Esophagus muscularis mucosa (tissue), 4 donors: ENCODE results near the gene FAN1. TPM values are rescaled to one million over a fixed set of nuclear protein-coding genes. Genes with fewer than 3 reads are reported as not detected.

Experiments
- DNase-seq: peaks from one replicate; pipeline ENCODE4 v3.0.0-alpha.2; 2017; ENCODE audit errors: extremely low spot score
- H3K27ac ChIP-seq, 4 donors: fragments of 200-600 bp; sonication (generic); replicated peaks in 1 of 4; 1 replicate in 3 of 4; 2 replicates in 1 of 4; pipeline ENCODE4 v1.5.1; 2016 to 2019; ENCODE audit warnings: mild to moderate bottlenecking in 1 of 4
- H3K27me3 ChIP-seq, 4 donors: fragments of 200-600 bp; sonication (generic); one replicate each; pipeline versions ENCODE4 v1.5.1 to v1.6.0; 2016 to 2019
- H3K36me3 ChIP-seq, 4 donors: fragments of 200-600 bp; sonication (generic); one replicate each; pipeline ENCODE4 v1.5.1; 2016 to 2019
- H3K4me1 ChIP-seq, 4 donors: fragments of 200-600 bp; sonication (generic); one replicate each; pipeline ENCODE4 v1.5.1; 2016 to 2019
- H3K4me3 ChIP-seq, 4 donors: fragments of 200-600 bp; sonication (generic); 1 replicate in 2 of 4; 2 replicates in 2 of 4; pipeline ENCODE4 v1.5.1; 2016 to 2019; ENCODE audit warnings: mild to moderate bottlenecking in 4 of 4, moderate library complexity in 1 of 4
- H3K9me3 ChIP-seq, 4 donors: fragments of 200-600 bp; sonication (generic); 1 replicate in 3 of 4; 2 replicates in 1 of 4; pipeline ENCODE4 v1.5.1; 2016 to 2019
- CTCF ChIP-seq, 3 experiments: fragments of 200-600 bp in 2 of 3; fragments of 450-650 bp in 1 of 3; sonication (generic) in 2 of 3; IDR thresholded peaks; one replicate each; pipeline ENCODE4 v1.5.1; 2017 to 2019; ENCODE audit warnings: antibody characterized with exemption in 3 of 3, mild to moderate bottlenecking in 2 of 3, moderate library complexity in 1 of 3
- EP300 ChIP-seq: sonication (generic); formaldehyde crosslinking; IDR thresholded peaks from one replicate; pipeline ENCODE4 v1.6.1; 2017; ENCODE audit warnings: antibody characterized with exemption
- POLR2A ChIP-seq: fragments of 450-650 bp; IDR thresholded peaks from one replicate; pipeline ENCODE4 v1.6.1; 2017; ENCODE audit warnings: antibody characterized with exemption, moderate library complexity, mild to moderate bottlenecking, low read depth
- POLR2AphosphoS5 ChIP-seq, 2 donors: sonication (generic); formaldehyde crosslinking; IDR thresholded peaks; one replicate each; pipeline ENCODE4 v1.6.1; 2017; ENCODE audit warnings: antibody characterized with exemption in 2 of 2
- whole genome bisulfite sequencing: methylation state at CpG from one replicate; pipeline ENCODE4 v1.1.5; 2018; 5-methylcytosine and 5-hydroxymethylcytosine counted together
- intact Hi-C: fragments of 100-400 bp; cut with DNase I; formaldehyde crosslinking; loops from one replicate; pipeline ENCODE4 v1.15.1; 2023
- total RNA-seq, 4 donors: library from RNA; depleted of rRNA; stranded (reverse); fragments of >200 nt; gene quantifications; one replicate each; pipeline versions ENCODE4 v1.1.0 to v1.2.1, GENCODE V29; 2016

Gene FAN1
- total RNA-seq, 4 donors from 2014 or later, result 13.6 to 18.7 (median 17.4) TPM

- Histone ChIP-seq H3K4me1 (peaks cover 23 to 34% (median 29%) of the 10 kb centered on the region in 4 donors), H3K9me3 (no peaks in the 10 kb centered on the region), H3K36me3 (peaks cover 4 to 43% (median 18%) of the 10 kb centered on the region in 4 donors), H3K4me3 (no peak overlapping the region), H3K27me3 (no peaks in the 10 kb centered on the region), H3K27ac (no peak overlapping the region)
- TF ChIP-seq POLR2AphosphoS5 (IDR thresholded peaks at IDR 0.05), result no peak
- DNase-seq, result no peak
- intact Hi-C loops, result no loop called here
Observed at GRCh38 chr15:30978328-30978727, 74.6 kb downstream of the FAN1 start.

GRCh38 chr15:30979457-30979856, 75.7 kb downstream of the FAN1 start:
- intact Hi-C loops, result no loop called here
- Histone ChIP-seq H3K27ac (no peak overlapping the region), H3K27me3 (no peaks in the 10 kb centered on the region), H3K4me3 (no peak overlapping the region), H3K9me3 (no peaks in the 10 kb centered on the region), H3K4me1 (peaks cover 34 to 46% (median 40%) of the 10 kb centered on the region in 4 donors), H3K36me3 (peaks cover 0 to 32% (median 12%) of the 10 kb centered on the region in 4 donors)
- TF ChIP-seq CTCF (IDR thresholded peaks at IDR 0.05) (no peak), POLR2A (no peak), EP300 (no peak), POLR2AphosphoS5 (IDR thresholded peaks at IDR 0.05) (no peak)
- DNase-seq, result no peak
- 89% methylated on average over 5 of the region's 5 CpGs for WGBS

GRCh38 chr15:30984118-30984517, 80.4 kb downstream of the FAN1 start:
- peak overlapping the region in 3 of 4 donors; percentile 21 to 52 (median 50) for H3K27ac ChIP-seq

GRCh38 chr15:30984542-30984941, 80.8 kb downstream of the FAN1 start:
- H3K4me3 ChIP-seq, result peak overlapping the region in 1 of 4 donors; percentile 4
- peaks cover 0 to 33% (median 10%) of the 10 kb centered on the region in 4 donors for H3K36me3 ChIP-seq
- 49% methylated on average over 6 of the region's 6 CpGs for WGBS
- no peaks in the 10 kb centered on the region for H3K9me3 ChIP-seq
- H3K4me1 ChIP-seq, result peaks cover 51 to 72% (median 61%) of the 10 kb centered on the region in 4 donors
- intact Hi-C loops, result loop anchor here (10.0 kb wide), 1 partner anchor 140 kb away; no protein-coding TSS in a partner anchor
- DNase-seq, result no peak
- H3K27ac ChIP-seq, result peak overlapping the region; percentile 21 to 52 (median 48)
- H3K27me3 ChIP-seq, result no peaks in the 10 kb centered on the region
- no peak for TF ChIP-seq POLR2A
- TF ChIP-seq CTCF (IDR thresholded peaks at IDR 0.05), result no peak
- no peak for TF ChIP-seq EP300
- TF ChIP-seq POLR2AphosphoS5 (IDR thresholded peaks at IDR 0.05), result no peak

More at GRCh38 chr15:30984118-30984517, 80.4 kb downstream of the FAN1 start:
- WGBS, result 68% methylated on average over 3 of the region's 3 CpGs
- TF ChIP-seq CTCF (IDR thresholded peaks at IDR 0.05), result no peak
- no peak for TF ChIP-seq EP300
- TF ChIP-seq POLR2A, result no peak
- no peak for TF ChIP-seq POLR2AphosphoS5 (IDR thresholded peaks at IDR 0.05)
- Histone ChIP-seq H3K4me3 (no peak overlapping the region), H3K36me3 (peaks cover 0 to 38% (median 12%) of the 10 kb centered on the region in 4 donors), H3K4me1 (peaks cover 48 to 68% (median 59%) of the 10 kb centered on the region in 4 donors), H3K27me3 (no peaks in the 10 kb centered on the region), H3K9me3 (no peaks in the 10 kb centered on the region)
- intact Hi-C loops, result loop anchor here (10.0 kb wide), 1 partner anchor 141 kb away; no protein-coding TSS in a partner anchor
- no peak for DNase-seq

GRCh38 chr15:30985081-30985531, 81.4 kb downstream of the FAN1 start:
- intact Hi-C loops, result loop anchor here (10.0 kb wide), 1 partner anchor 140 kb away; no protein-coding TSS in a partner anchor
- Histone ChIP-seq H3K4me1 (peaks cover 55 to 77% (median 66%) of the 10 kb centered on the region in 4 donors), H3K27ac (peak overlapping the region; percentile 21 to 52 (median 48)), H3K9me3 (no peaks in the 10 kb centered on the region), H3K36me3 (peaks cover 0 to 28% (median 9%) of the 10 kb centered on the region in 4 donors), H3K27me3 (no peaks in the 10 kb centered on the region), H3K4me3 (peak overlapping the region in 1 of 4 donors; percentile 4)
- WGBS, result 24% methylated on average over 3 of the region's 3 CpGs
- no peak for DNase-seq
- TF ChIP-seq EP300, result no peak
- TF ChIP-seq POLR2A, result no peak
- no peak for TF ChIP-seq CTCF (IDR thresholded peaks at IDR 0.05)
- no peak for TF ChIP-seq POLR2AphosphoS5 (IDR thresholded peaks at IDR 0.05)
